HT-29 (cell line): ENCODE results near the gene RNF220. TPM values are rescaled to one million over a fixed set of nuclear protein-coding genes. Genes with fewer than 3 reads are reported as not detected.

ENCODE experiments used
- DNase-seq: peaks from one replicate; pipeline ENCODE4 v3.0.0-alpha.2; 2015; ENCODE audit warnings: low spot score
- total RNA-seq: library from RNA; depleted of rRNA; stranded (reverse); fragments of >200 nt; shearing (Covaris generic); gene quantifications from 2 replicates; pipeline ENCODE4 v1.2.3, GENCODE V29; 2014

The RNF220 gene
- total RNA-seq, 1 experiment from 2014 or later = 152 TPM

GRCh38 chr1:44606701-44607281 is 201.7 kb downstream of the RNF220 start:
- DNase-seq = no peak

GRCh38 chr1:44608141-44608540 is 203.1 kb downstream of the RNF220 start:
- no peak for DNase-seq

GRCh38 chr1:44609412-44609767 is 204.3 kb downstream of the RNF220 start:
- peak; percentile 45 for DNase-seq

GRCh38 chr1:44609768-44610526 is 204.9 kb downstream of the RNF220 start:
- DNase-seq = no peak

- no peak for DNase-seq
Measured at GRCh38 chr1:44610527-44611148, 205.6 kb downstream of the RNF220 start.

GRCh38 chr1:44611419-44611818 is 206.4 kb downstream of the RNF220 start:
- DNase-seq = no peak

GRCh38 chr1:44611866-44612265 is 206.8 kb downstream of the RNF220 start:
- DNase-seq = no peak

GRCh38 chr1:44613941-44614340 is 208.9 kb downstream of the RNF220 start:
- no peak for DNase-seq

- DNase-seq = no peak
Measured at GRCh38 chr1:44616284-44616990, 211.4 kb downstream of the RNF220 start.

GRCh38 chr1:44616991-44617702 is 212.1 kb downstream of the RNF220 start:
- DNase-seq = no peak

- no peak for DNase-seq
Measured at GRCh38 chr1:44617703-44618029, 212.6 kb downstream of the RNF220 start.

- no peak for DNase-seq
Measured at GRCh38 chr1:44619261-44619900, 214.3 kb downstream of the RNF220 start.

- no peak for DNase-seq
Measured at GRCh38 chr1:44620072-44620471, 215.0 kb downstream of the RNF220 start.

GRCh38 chr1:44621841-44622286 is 216.8 kb downstream of the RNF220 start:
- DNase-seq = no peak

- no peak for DNase-seq
Measured at GRCh38 chr1:44624268-44624901, 219.3 kb downstream of the RNF220 start.

- no peak for DNase-seq
Measured at GRCh38 chr1:44625348-44625747, 220.3 kb downstream of the RNF220 start.

GRCh38 chr1:44628962-44629756 is 224.1 kb downstream of the RNF220 start:
- DNase-seq = no peak

GRCh38 chr1:44630116-44630515 is 225.1 kb downstream of the RNF220 start:
- DNase-seq = no peak

GRCh38 chr1:44631333-44631646 is 226.2 kb downstream of the RNF220 start:
- no peak for DNase-seq
